GM18868 (cell line): Measurements from ENCODE around the gene MIOX.

Source experiments
- ATAC-seq: cut with Tn5 transposase; IDR thresholded peaks from one replicate; pipeline ENCODE4 v1.9.1; 2021; ENCODE audit warnings: mild to moderate bottlenecking, moderate library complexity; ENCODE audit not compliant: unreplicated experiment

Gene MIOX

DNA sequence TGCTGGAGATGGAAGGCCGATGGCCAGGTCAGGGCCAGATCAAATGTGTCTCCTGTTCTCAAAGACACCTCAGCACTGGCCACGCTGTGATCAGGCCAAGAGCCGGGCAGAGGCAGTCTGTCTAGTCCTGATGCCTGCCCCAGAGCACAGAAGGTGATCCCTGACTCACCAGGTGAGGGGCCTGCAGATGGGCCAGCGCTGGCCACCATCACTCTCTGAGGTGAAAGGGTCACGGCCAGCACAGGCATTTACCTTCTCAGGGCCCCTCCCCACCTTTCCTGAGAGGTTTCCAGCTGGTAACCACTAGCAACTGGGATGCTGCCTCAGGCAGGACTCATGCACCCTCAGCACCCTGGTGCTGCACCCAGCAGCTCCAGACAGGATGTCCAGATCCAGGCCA lies 14.7 kb upstream of the MIOX start:
- ATAC-seq: no peak

DNA sequence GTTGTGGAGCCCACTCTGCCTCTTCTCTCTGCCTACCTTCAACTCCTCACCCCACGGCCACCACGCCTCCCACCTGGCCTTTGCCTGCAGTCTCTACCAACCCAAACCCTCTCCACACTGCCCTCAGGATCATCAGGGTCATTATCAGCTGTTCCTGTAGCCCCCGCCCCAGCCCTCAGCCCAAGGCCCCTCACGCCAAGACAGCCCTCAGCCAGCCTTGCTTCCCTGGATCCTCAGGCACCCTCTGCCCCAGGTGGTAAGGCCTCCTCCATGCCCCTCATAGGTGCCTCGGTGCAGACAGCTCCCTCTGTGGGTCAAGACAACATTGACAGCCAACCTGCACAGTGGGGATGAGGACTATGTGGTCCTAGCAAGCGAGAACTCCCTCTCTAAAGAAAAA lies 13.6 kb upstream of the MIOX start:
- ATAC-seq: no peak

DNA sequence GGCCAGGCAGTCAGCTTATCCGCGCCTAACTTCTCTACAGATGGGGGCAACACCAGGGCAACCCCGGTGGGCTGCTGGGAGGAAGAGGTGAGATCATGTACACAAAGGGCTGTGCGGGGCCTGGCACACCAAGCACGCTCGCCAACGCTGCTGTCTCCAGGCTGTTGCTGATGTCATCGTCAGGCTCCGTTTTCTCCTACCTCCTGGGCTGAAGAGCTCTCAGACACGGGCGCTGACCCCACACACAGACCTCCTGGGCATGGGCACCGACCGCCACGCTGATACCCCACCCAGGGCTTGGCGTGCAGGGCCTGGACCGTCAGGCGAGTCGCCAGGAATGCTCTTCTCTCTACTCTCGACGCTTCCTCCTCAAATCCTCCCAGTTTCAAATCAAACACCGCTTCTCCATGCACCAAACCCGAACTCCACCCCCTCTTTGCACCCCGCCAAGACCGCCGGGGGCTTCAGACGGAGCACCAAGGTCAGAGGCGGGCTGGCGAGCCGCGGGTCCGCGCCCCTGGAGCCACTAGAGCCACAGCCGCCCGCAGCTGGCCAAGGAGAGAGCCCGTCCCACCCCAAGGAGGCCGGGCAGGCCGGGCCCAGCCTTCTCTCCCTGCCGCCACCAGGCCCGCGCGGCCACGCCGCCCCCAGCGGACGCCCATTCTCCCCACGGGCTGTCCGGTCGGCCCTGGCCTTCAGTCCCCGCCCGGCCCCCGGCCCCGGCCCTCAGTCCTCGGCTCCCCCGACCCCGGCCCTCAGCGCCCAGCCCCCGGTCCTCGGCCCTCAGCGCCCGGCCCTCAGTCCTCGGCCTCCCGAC lies 12.6 kb upstream of the MIOX start:
- no peak for ATAC-seq

DNA sequence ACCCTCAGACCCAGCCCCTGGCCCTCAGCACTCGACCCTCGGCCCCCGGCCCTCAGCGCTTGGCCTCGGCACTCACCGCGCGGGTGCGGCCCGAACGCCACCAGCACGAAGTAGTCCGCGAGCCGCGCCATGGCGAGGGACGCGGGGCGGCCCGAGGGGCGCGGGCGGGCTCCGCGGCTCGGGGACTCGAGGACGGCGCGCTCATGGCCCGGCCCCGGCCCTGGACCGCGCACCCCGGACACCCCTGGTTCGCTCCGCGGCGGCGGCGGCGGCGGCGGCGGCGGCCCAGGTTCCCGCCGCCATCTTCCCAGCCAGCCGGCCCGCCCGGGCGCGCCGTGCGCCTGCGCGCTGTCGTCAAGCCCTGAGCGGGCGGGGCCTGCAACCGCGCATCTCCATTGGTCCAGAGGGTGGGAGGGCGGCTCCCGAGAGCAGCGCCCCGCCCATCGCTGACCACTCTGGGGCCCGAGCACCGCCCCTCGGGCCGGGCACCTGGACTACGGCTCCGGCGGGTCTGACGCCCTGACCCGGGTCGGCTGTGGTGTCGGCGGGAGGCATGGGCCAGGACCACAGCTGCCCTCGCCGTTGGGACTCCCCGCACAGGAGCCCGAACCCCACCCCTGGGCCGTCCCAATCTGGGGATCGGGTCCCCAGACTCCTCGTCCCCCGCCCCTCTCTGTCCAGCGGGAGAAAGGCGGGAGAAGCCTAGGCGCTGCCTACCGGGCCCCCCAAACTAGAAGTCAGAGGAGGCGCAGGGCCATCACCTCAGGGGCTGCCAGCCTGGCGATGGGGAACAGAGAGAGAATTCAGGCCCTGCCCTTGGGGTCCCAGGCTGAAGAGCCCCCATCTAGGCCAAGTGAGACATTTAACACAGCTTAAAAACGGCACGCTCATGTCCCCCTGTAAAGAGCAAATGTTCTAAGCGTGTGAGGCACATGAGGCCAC lies 11.7 kb upstream of the MIOX start, which contains the start of gene SBF1:
Gene SBF1, minus strand, starts transcription at position 326 of the 942 bp plus-strand sequence. Its CDS starts 195 bp downstream, at position 131.
- peak; percentile 78 for ATAC-seq

DNA sequence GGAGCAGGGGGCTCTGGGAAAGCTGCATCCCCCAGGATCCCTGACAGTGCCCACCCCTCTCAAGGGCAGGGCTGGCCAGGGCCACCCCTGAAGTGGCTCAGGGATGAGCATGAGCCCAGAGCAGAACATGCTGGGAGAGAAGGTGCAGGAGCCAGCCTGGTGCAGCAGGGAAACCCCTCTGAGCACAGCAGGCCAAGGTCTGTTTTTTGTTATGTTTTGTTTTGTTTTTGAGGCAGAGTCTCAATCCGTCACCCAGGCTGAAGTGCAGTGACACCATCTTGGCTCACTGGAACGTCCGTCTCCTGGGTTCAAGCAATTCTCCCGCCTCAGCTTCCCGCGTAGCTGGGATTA lies 11.0 kb upstream of the MIOX start:
- no peak for ATAC-seq

- ATAC-seq: no peak
Observed at GRCh38 chr22:50476868-50477267, 9.8 kb upstream of the MIOX start.

DNA sequence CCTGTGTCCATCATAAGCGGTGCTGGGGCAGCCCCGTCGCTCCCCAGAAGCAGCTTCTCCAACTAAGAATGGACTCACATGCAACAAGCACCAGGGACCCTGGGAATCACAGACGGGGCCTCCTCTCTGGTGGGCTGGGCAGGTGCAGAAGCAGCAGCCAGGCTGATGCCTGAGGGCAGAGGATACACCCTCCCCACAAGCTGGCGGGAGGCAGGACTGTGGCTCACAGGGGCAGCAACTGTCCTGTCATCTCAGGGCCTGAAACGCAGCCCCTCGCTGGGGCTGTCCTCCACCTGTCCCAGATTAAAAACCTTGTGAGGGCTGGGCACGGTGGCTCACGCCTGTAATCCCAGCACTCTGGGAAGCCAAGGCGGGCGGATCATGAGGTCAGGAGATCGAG lies 8.7 kb upstream of the MIOX start:
- no peak for ATAC-seq

DNA sequence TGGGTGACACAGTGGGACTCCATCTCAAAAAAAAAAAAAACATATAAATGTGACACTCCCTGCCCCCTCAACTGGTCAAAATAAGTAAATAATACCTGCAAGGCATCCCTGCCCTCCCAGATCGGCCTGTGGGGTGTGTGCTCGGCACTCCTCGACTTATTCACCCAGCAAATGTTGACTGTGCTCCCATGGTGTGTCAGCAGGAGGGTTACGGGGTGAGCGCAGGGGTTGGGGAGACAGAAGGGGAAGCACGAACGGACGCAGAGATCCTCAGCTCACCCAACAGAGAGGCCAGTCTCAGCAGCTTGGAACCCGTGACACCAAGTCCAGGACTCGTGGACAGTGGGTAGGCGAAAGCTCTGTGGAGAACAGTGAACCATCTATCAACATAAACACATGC lies 6.9 kb upstream of the MIOX start:
- no peak for ATAC-seq

DNA sequence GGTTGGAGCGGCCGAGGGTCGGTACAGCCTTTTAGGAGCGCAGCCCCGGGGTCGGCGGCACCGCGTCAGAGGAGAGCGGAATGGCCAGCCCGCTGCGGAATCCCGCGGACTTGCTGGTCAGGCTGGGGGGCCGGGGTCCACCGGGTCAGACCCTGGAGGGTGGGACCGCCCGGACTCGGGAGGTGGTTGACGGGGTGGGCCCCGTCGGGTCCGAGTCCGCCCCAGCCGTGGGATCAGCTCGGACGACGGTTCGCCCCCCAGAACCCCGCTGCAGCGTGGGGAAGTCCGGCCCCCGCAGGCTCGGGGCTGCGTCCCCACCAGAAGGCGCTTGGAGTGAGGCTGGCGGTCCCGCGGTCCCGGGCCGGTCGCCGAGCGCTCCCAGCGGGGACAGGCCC lies 5.6 kb upstream of the MIOX start:
- no peak for ATAC-seq

- ATAC-seq: no peak
Observed at GRCh38 chr22:50481440-50482106, 5.1 kb upstream of the MIOX start, which contains the start of gene ADM2. TSS of gene ADM2 (plus strand) at chr22:50481543. CDS start at chr22:50481848, 305 bp downstream.

GRCh38 chr22:50482107-50483074 lies 4.3 kb upstream of the MIOX start:
- no peak for ATAC-seq

DNA sequence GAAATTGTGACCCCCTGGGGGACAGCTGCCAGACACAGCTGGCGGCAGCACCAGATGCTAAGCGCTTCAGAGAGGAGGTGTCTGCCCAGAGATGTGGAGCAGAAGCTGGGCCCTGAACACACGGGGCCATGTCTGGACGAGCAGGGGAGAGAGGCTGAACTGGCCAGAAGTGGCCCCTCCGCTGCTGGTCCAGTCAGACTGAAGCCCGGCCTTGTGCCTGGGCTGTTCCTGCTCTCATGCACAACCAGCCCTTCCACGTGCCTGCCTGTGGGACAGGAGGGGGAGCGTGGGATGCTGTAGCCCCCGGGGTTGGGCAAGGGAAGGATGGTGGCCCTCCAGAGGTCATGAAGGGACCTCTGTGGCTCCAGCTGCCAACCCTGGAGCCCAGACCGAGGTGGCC lies 3.6 kb upstream of the MIOX start:
- ATAC-seq: no peak

GRCh38 chr22:50483556-50483955 lies 3.1 kb upstream of the MIOX start:
- ATAC-seq: no peak

- ATAC-seq: no peak
Observed at GRCh38 chr22:50483977-50484853, 2.4 kb upstream of the MIOX start.

GRCh38 chr22:50485221-50486131 lies 1.2 kb upstream of the MIOX start:
- no peak for ATAC-seq

DNA sequence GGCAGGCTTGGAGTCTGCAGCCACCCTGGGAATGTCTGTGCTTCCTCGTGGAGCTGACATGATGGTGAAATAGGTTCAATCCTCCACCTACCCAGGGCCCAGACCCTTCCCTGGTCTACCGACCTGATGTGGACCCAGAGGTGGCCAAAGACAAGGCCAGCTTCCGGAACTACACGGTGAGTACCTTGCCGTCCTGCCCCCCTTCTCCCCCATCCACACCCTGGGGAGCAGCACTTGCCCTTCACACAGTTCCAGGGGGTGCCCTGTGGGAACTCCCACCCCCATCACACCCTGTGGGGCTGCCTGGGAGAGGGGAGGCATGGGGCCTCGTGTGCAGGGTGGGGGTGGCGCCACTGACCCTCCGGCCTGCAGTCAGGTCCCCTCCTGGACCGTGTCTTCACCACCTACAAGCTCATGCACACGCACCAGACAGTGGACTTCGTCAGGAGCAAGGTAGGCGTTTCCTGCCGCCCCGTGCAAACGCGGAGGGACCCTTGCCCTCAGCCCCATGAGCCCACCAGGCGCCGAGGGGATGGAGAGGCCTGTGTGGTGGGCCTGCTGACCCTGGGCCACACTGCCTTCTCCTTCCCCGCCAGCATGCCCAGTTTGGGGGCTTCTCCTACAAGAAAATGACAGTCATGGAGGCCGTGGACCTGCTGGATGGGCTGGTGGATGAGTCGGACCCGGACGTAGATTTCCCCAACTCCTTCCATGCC lies 789 bp downstream of the MIOX start:
- no peak for ATAC-seq

DNA sequence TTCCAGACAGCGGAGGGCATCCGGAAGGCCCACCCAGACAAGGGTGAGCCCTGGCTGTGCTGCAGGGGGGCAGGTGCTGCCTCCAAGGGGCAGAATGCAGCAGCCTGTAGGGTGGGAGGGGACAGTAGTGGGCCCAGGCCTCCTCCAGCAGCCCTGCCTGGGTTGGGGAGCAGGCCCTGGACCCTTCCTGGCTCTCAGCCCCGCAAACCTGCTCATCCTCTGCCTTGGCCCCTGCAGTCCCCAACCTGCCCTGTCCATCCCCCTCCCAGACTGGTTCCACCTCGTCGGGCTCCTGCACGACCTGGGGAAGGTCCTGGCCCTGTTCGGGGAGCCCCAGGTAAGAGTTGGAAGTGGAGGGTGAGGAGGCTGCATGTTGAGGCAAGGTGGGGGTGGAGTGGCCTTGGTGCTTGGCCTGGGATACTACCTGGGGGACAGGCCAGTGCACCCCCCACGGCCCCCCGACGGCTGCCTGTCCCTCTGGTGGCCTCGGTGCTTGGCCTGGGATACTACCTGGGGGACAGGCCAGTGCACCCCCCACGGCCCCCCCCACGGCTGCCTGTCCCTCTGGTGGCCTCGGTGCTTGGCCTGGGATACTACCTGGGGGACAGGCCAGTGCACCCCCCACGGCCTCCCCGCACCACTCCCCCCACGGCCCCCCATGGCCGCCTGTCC lies 1.5 kb downstream of the MIOX start:
- no peak for ATAC-seq
